ENCODE results near the gene ZNF117.

DNA sequence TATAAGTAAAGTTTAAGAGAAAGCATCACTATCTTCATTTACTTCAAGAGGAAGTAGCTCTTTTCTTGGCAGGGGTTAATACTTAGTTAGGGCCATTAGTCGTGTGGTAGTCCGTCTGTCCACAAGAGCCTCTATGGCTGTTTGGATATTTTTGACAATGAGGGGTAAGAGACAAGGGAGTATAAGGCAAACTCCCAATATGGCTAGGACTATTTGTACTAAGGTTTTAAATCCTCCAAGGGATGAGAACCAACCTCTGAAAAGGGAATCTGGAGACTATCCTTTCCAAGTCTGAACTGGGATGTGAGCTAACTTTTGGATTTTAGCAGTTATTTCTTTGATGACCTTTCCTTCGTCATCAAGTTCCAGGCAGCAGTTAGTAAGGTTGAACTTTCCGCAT lies at the start of gene ZNF117:
- TF ChIP-seq, protein P1, sequence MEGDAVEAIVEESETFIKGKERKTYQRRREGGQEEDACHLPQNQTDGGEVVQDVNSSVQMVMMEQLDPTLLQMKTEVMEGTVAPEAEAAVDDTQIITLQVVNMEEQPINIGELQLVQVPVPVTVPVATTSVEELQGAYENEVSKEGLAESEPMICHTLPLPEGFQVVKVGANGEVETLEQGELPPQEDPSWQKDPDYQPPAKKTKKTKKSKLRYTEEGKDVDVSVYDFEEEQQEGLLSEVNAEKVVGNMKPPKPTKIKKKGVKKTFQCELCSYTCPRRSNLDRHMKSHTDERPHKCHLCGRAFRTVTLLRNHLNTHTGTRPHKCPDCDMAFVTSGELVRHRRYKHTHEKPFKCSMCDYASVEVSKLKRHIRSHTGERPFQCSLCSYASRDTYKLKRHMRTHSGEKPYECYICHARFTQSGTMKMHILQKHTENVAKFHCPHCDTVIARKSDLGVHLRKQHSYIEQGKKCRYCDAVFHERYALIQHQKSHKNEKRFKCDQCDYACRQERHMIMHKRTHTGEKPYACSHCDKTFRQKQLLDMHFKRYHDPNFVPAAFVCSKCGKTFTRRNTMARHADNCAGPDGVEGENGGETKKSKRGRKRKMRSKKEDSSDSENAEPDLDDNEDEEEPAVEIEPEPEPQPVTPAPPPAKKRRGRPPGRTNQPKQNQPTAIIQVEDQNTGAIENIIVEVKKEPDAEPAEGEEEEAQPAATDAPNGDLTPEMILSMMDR (IDR thresholded peaks at IDR 0.05) = no peak
- no peak for TF ChIP-seq POLR2AphosphoS5 (IDR thresholded peaks at IDR 0.05)
